ENCODE data around the gene TBX22. TPM values are rescaled to one million over a fixed set of nuclear protein-coding genes. Genes with fewer than 3 reads are reported as not detected.

The TBX22 gene
- not detected in 2 replicates for total RNA-seq

DNA sequence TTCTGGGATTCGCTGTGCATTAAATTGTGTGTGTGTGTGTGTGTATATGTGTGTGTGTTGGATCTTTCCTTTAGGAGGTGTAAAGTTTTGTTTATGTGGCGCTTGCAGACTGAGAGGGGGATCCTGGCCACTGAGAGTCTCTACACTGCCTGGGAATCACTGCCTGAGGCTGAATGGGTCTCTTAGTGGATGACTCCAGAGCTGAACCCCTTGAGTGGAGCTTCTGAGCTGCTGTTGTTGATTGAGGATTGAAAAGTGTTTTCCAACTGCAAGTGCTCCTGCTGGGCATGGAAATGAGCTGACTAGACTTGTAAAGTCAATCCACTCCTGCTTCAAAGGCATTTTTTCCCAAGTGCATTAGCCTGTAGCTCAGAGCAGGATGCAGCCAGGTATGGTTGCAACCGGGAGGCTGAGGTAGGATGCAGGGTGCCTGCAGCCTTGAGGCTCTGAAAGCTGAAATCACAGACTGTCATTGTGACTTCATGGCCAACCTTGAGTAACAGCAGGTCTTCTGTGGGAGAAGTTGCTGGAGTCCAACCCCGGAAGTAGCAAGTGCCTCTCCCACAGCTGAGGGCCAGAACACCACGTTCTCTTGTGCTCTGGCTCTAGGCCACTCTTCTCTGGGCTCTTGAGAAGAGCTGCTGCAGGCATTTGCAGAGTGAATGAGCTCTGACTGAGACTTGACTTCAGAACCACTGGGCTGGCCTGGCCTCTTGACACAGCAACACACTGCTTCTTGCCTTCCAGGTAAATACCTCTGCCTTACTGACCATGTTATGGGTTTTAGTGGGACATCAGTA, at the start of gene TBX22:
Gene TBX22 (plus strand): TSS at position 613 of the 800 bp plus-strand sequence. CDS start 7,517 bp downstream, outside the sequence.

